Mammary epithelial cell (primary cell): Measurements from ENCODE around the gene SRGAP3.

ENCODE experiments used
- CTCF ChIP-seq, 2 donors: IDR thresholded peaks in 1 of 2; conservative IDR thresholded peaks in 1 of 2; 2 replicates each; pipeline ENCODE4 v1.5.1; 2011 to 2012; ENCODE audit warnings: inconsistent platforms in 2 of 2, low read length in 2 of 2, mild to moderate bottlenecking in 2 of 2, control low read depth in 1 of 2, low read depth in 1 of 2; ENCODE audit not compliant: insufficient read depth in 1 of 2; ENCODE audit errors: extremely low read depth in 1 of 2
- EZH2 ChIP-seq: IDR thresholded peaks from 2 replicates; pipeline ENCODE4 v1.6.1; 2012; ENCODE audit warnings: low read length, inconsistent platforms, borderline replicate concordance

- TF ChIP-seq CTCF (conservative IDR thresholded peaks at IDR 0.05 in 1 of 2, IDR thresholded peaks at IDR 0.05 in 1 of 2; ENCODE audit: extremely low read depth in 1 of 2, insufficient read depth in 1 of 2, low read depth in 1 of 2, low read length in 2 of 2) (no peak), EZH2 (no peak)
Observed at GRCh38 chr3:9088441-9089353, 160.7 kb downstream of the SRGAP3 start.
